GM10248 (cell line): ENCODE measurements around the gene CEP250.

Experiments
- CTCF ChIA-PET: fragments of 300-600 bp; sonication (Branson Sonifier 250); formaldehyde crosslinking; extraction: SDS; loops from one replicate; lab custom pipeline; 2021; ENCODE audit warnings: antibody characterized with exemption; lab: Yijun Ruan, JAX
- POLR2A ChIA-PET: fragments of 350-650 bp; sonication (Branson Sonifier 250); formaldehyde crosslinking; extraction: SDS; loops from one replicate; lab custom pipeline; 2020; ENCODE audit warnings: antibody characterized with exemption; lab: Yijun Ruan, JAX
- DNase-seq: peaks from one replicate; pipeline ENCODE4 v3.0.0; 2012; ENCODE audit errors: extremely low spot score
- TF ChIP-seq, protein P1 (sequence below): IDR thresholded peaks from 2 replicates; pipeline ENCODE4 v1.5.1; 2012; ENCODE audit warnings: mild to moderate bottlenecking, low read depth; ENCODE audit errors: extremely low read depth, missing control alignments, control extremely low read depth

Gene CEP250

GRCh38 chr20:35454881-35455609 lies at the start of gene CEP250:
Gene CEP250 (plus strand): TSS chr20:35455598. CDS start chr20:35462368, 6,770 bp downstream.
- peak; percentile 98 for DNase-seq
- POLR2A ChIA-PET = interaction anchor here (0.6 to 1.5 kb wide), 7 partner anchors 11 to 255 kb away, joined by 3 to 6 read pairs (median 3); partner anchors contain the start of gene MMP24OS
- TF ChIP-seq, protein P1, sequence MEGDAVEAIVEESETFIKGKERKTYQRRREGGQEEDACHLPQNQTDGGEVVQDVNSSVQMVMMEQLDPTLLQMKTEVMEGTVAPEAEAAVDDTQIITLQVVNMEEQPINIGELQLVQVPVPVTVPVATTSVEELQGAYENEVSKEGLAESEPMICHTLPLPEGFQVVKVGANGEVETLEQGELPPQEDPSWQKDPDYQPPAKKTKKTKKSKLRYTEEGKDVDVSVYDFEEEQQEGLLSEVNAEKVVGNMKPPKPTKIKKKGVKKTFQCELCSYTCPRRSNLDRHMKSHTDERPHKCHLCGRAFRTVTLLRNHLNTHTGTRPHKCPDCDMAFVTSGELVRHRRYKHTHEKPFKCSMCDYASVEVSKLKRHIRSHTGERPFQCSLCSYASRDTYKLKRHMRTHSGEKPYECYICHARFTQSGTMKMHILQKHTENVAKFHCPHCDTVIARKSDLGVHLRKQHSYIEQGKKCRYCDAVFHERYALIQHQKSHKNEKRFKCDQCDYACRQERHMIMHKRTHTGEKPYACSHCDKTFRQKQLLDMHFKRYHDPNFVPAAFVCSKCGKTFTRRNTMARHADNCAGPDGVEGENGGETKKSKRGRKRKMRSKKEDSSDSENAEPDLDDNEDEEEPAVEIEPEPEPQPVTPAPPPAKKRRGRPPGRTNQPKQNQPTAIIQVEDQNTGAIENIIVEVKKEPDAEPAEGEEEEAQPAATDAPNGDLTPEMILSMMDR = no peak
- CTCF ChIA-PET = interaction anchor here (0.9 to 4.6 kb wide), 11 partner anchors 8 to 683 kb away, joined by 3 to 31 read pairs (median 4); no protein-coding TSS in a partner anchor

DNA sequence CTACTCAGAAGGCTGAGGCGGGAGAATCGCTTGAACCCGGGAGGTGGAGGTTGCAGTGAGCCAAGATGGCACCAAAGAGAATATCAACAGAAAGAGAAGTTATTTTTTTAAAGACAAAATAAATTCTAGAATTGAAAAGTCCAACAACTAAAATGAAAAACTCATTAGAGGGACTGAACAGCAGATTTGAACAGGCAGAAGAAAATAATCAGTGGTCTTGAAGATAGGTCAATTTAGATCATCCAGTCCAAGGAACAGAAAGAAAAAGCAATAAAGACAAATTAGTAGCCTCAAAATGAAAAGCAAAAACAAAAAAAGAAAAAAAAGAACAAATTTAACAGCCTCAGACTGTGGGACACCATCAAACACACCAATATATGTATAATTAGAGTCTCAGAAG lies 49.6 kb upstream of the CEP250 start:
- DNase-seq = no peak
- POLR2A ChIA-PET = no interaction called here
- TF ChIP-seq, protein P1 = no peak
- CTCF ChIA-PET = no interaction called here

GRCh38 chr20:35408270-35408669 lies 47.1 kb upstream of the CEP250 start:
- CTCF ChIA-PET = interaction anchor here (0.7 kb wide), 1 partner anchor 31 kb away, joined by 3 read pairs; no protein-coding TSS in a partner anchor
- POLR2A ChIA-PET = no interaction called here
- TF ChIP-seq, protein P1 = no peak
- no peak for DNase-seq

DNA sequence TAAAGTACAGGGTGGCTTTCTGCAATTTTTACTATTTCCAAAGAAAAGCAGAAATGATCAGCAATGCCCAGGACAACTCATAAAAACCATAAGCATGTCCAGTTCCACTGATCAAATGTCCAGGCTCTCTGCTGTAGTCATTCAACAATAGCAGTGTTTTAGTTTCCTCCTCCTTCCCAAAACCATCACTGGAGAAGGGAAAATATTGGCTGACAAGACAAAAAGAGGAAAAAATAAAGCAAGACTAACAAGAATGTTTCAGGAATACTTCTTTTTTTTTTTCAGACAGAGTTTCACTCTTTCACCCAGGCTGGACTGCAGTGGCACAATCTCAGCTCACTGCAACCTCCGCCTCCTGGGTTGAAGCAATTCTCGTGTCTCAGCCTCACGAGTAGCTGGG lies 45.9 kb upstream of the CEP250 start:
- ChIA-PET POLR2A (interaction anchor here (0.6 kb wide), 1 partner anchor 24 kb away, joined by 3 read pairs; no protein-coding TSS in a partner anchor), CTCF (no interaction called here)
- TF ChIP-seq, protein P1 = no peak
- no peak for DNase-seq

GRCh38 chr20:35410613-35411012 lies 44.8 kb upstream of the CEP250 start:
- TF ChIP-seq, protein P1 = no peak
- POLR2A ChIA-PET = no interaction called here
- CTCF ChIA-PET = interaction anchor here (1.1 to 1.3 kb wide), 2 partner anchors 12 to 37 kb away, joined by 3 to 8 read pairs; no protein-coding TSS in a partner anchor
- no peak for DNase-seq

GRCh38 chr20:35421322-35421721 lies 34.1 kb upstream of the CEP250 start:
- ChIA-PET CTCF (interaction anchor here (0.6 to 1.6 kb wide), 2 partner anchors 8 to 18 kb away, joined by 3 read pairs; no protein-coding TSS in a partner anchor), POLR2A (no interaction called here)
- DNase-seq = no peak
- TF ChIP-seq, protein P1 = no peak
